WTC11 (cell line): ENCODE data around the gene RTEL1. TPM values are rescaled to one million over a fixed set of nuclear protein-coding genes. Genes with fewer than 3 reads are reported as not detected.

Source experiments
- ATAC-seq: fragments of 200-7000 bp; cut with Tn5 transposase; 2 replicates; pipeline ENCODE4 v1.10.0; 2021; ENCODE audit warnings: mild to moderate bottlenecking, moderate library complexity
- CTCF ChIA-PET: fragments of 300-600 bp; sonication (Branson Sonifier 250); formaldehyde crosslinking; loops from one replicate; lab custom pipeline; 2021; ENCODE audit warnings: antibody characterized with exemption; lab: Charles Lee
- POLR2A ChIA-PET: fragments of 350-600 bp; sonication (Branson Sonifier 250); formaldehyde crosslinking; loops from one replicate; lab custom pipeline; 2021; ENCODE audit warnings: antibody characterized with exemption; lab: Charles Lee
- DNase-seq: peaks from one replicate; pipeline ENCODE4 v3.0.0; 2021; ENCODE audit warnings: low spot score
- H3K27ac Mint-ChIP-seq: 2 replicates; pipeline ENCODE4 v1.8.0; 2021; ENCODE audit warnings: mixed read lengths
- H3K27me3 Mint-ChIP-seq: 2 replicates; pipeline ENCODE4 v1.8.0; 2021; ENCODE audit warnings: low read depth, mild to moderate bottlenecking, moderate library complexity, mixed read lengths
- H3K36me3 Mint-ChIP-seq: 2 replicates; pipeline ENCODE4 v1.8.0; 2021; ENCODE audit warnings: mixed read lengths
- H3K4me1 Mint-ChIP-seq: 2 replicates; pipeline ENCODE4 v1.8.0; 2022; ENCODE audit warnings: mixed read lengths
- H3K4me3 Mint-ChIP-seq: 2 replicates; pipeline ENCODE4 v1.8.0; 2021; ENCODE audit warnings: mild to moderate bottlenecking, moderate library complexity, mixed read lengths
- H3K9me3 Mint-ChIP-seq: 2 replicates; pipeline ENCODE4 v1.8.0; 2021; ENCODE audit warnings: mixed read lengths
- FOXJ3 ChIP-seq: sonication (generic); formaldehyde crosslinking; IDR thresholded peaks from 2 replicates; pipeline ENCODE4 v1.9.0; 2021; ENCODE audit warnings: missing genetic modification reagents, mild to moderate bottlenecking, borderline replicate concordance
- FOXK1 ChIP-seq: sonication (generic); formaldehyde crosslinking; IDR thresholded peaks from 2 replicates; pipeline ENCODE4 v1.8.0; 2022; ENCODE audit warnings: mild to moderate bottlenecking, moderate library complexity, missing genetic modification reagents
- HMGA2 ChIP-seq: fragments of 250-450 bp; sonication (Bioruptor Pico); IDR thresholded peaks from 2 replicates; pipeline ENCODE4 v1.4.0; 2021; ENCODE audit warnings: mild to moderate bottlenecking, moderate library complexity
- KAT7 ChIP-seq: sonication (generic); formaldehyde crosslinking; IDR thresholded peaks from 2 replicates; pipeline ENCODE4 v1.8.1; 2023; ENCODE audit warnings: missing genetic modification reagents, mild to moderate bottlenecking, borderline replicate concordance
- MYBL2 ChIP-seq: sonication (generic); formaldehyde crosslinking; IDR thresholded peaks from 2 replicates; pipeline ENCODE4 v1.8.1; 2023; ENCODE audit warnings: mild to moderate bottlenecking, moderate library complexity, missing genetic modification reagents
- NFATC4 ChIP-seq: fragments of 250-450 bp; sonication (Bioruptor Pico); IDR thresholded peaks from 2 replicates; pipeline ENCODE4 v1.9.0; 2021; ENCODE audit warnings: mild to moderate bottlenecking
- NR1H2 ChIP-seq: sonication (generic); formaldehyde crosslinking; IDR thresholded peaks from 2 replicates; pipeline ENCODE4 v1.9.0; 2021; ENCODE audit warnings: mild to moderate bottlenecking, moderate library complexity, missing genetic modification reagents
- RELA ChIP-seq: sonication (generic); formaldehyde crosslinking; IDR thresholded peaks from 2 replicates; pipeline ENCODE4 v1.8.1; 2022; ENCODE audit warnings: missing genetic modification reagents, mild to moderate bottlenecking, borderline replicate concordance
- SMAD3 ChIP-seq: sonication (generic); formaldehyde crosslinking; IDR thresholded peaks from 2 replicates; pipeline ENCODE4 v1.8.0; 2022; ENCODE audit warnings: missing genetic modification reagents, mild to moderate bottlenecking, borderline replicate concordance
- TP53 ChIP-seq: sonication (generic); formaldehyde crosslinking; IDR thresholded peaks from 2 replicates; pipeline ENCODE4 v1.8.1; 2023; ENCODE audit warnings: mild to moderate bottlenecking, missing genetic modification reagents
- ZBTB21 ChIP-seq: sonication (generic); formaldehyde crosslinking; IDR thresholded peaks from 2 replicates; pipeline ENCODE4 v1.8.1; 2023; ENCODE audit warnings: mild to moderate bottlenecking, missing genetic modification reagents, borderline replicate concordance
- total RNA-seq: library from RNA; stranded (reverse); gene quantifications from 3 replicates; pipeline ENCODE4 v1.2.3, GENCODE V29; 2021
- TF ChIP-seq, protein P1 (sequence below): fragments of 250-450 bp; sonication (Bioruptor Pico); IDR thresholded peaks from 2 replicates; pipeline ENCODE4 v1.8.0; 2021; ENCODE audit warnings: mild to moderate bottlenecking
- TF ChIP-seq, protein P2 (sequence below): sonication (generic); formaldehyde crosslinking; IDR thresholded peaks from 2 replicates; pipeline ENCODE4 v1.8.1; 2023; ENCODE audit warnings: mild to moderate bottlenecking, missing genetic modification reagents, borderline replicate concordance
- TF ChIP-seq, protein P3 (sequence below): sonication (generic); formaldehyde crosslinking; IDR thresholded peaks from 2 replicates; pipeline ENCODE4 v1.8.1; 2022; ENCODE audit warnings: mild to moderate bottlenecking, moderate library complexity, missing genetic modification reagents
- TF ChIP-seq, protein P4 (sequence below): sonication (generic); formaldehyde crosslinking; IDR thresholded peaks from 2 replicates; pipeline ENCODE4 v1.8.0; 2023; ENCODE audit warnings: missing genetic modification reagents, mild to moderate bottlenecking, borderline replicate concordance
- TF ChIP-seq, protein P5 (sequence below): sonication (generic); formaldehyde crosslinking; conservative IDR thresholded peaks from 2 replicates; pipeline ENCODE4 v1.8.1; 2023; ENCODE audit warnings: mild to moderate bottlenecking, low read depth, missing genetic modification reagents, moderate library complexity
- TF ChIP-seq, protein P6 (sequence below): sonication (generic); formaldehyde crosslinking; IDR thresholded peaks from 2 replicates; pipeline ENCODE4 v1.8.0; 2023; ENCODE audit warnings: mild to moderate bottlenecking, missing genetic modification reagents
- TF ChIP-seq, protein P7 (sequence below): fragments of 250-450 bp; sonication (Bioruptor Pico); IDR thresholded peaks from 2 replicates; pipeline ENCODE4 v1.9.0; 2021; ENCODE audit warnings: moderate library complexity, mild to moderate bottlenecking, inconsistent platforms, borderline replicate concordance

RTEL1 gene
- total RNA-seq, 1 experiment from 2014 or later: 44.9 TPM

DNA sequence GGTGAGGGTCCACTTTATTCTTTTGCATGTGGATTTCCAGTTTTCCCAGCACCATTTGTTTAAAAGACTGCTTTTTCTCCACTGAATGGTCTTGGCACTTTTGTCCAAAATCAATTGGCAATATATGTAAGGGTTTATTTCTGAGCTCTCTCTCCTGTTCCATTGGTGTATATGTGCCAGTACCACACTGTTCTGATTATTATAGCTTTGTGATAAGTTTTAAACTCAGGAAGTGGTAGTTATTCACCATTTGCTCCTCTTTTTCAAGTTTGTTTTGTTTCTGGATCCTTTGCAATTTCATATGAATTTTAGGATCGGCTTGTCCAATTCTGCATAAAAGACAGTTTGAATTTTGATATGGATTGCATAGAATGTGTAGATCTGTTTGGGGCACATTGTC lies 54.1 kb downstream of the RTEL1 start (continued):
- TF ChIP-seq SMAD3 (CRISPR knock-in tag) (no peak), MYBL2 (no peak), ZBTB21 (CRISPR knock-in tag) (no peak), KAT7 (CRISPR knock-in tag) (no peak)
- TF ChIP-seq, protein P1, sequence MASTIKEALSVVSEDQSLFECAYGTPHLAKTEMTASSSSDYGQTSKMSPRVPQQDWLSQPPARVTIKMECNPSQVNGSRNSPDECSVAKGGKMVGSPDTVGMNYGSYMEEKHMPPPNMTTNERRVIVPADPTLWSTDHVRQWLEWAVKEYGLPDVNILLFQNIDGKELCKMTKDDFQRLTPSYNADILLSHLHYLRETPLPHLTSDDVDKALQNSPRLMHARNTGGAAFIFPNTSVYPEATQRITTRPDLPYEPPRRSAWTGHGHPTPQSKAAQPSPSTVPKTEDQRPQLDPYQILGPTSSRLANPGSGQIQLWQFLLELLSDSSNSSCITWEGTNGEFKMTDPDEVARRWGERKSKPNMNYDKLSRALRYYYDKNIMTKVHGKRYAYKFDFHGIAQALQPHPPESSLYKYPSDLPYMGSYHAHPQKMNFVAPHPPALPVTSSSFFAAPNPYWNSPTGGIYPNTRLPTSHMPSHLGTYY: no peak
- TF ChIP-seq, protein P2, sequence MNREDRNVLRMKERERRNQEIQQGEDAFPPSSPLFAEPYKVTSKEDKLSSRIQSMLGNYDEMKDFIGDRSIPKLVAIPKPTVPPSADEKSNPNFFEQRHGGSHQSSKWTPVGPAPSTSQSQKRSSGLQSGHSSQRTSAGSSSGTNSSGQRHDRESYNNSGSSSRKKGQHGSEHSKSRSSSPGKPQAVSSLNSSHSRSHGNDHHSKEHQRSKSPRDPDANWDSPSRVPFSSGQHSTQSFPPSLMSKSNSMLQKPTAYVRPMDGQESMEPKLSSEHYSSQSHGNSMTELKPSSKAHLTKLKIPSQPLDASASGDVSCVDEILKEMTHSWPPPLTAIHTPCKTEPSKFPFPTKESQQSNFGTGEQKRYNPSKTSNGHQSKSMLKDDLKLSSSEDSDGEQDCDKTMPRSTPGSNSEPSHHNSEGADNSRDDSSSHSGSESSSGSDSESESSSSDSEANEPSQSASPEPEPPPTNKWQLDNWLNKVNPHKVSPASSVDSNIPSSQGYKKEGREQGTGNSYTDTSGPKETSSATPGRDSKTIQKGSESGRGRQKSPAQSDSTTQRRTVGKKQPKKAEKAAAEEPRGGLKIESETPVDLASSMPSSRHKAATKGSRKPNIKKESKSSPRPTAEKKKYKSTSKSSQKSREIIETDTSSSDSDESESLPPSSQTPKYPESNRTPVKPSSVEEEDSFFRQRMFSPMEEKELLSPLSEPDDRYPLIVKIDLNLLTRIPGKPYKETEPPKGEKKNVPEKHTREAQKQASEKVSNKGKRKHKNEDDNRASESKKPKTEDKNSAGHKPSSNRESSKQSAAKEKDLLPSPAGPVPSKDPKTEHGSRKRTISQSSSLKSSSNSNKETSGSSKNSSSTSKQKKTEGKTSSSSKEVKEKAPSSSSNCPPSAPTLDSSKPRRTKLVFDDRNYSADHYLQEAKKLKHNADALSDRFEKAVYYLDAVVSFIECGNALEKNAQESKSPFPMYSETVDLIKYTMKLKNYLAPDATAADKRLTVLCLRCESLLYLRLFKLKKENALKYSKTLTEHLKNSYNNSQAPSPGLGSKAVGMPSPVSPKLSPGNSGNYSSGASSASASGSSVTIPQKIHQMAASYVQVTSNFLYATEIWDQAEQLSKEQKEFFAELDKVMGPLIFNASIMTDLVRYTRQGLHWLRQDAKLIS (CRISPR knock-in tag): no peak
- TF ChIP-seq, protein P3, sequence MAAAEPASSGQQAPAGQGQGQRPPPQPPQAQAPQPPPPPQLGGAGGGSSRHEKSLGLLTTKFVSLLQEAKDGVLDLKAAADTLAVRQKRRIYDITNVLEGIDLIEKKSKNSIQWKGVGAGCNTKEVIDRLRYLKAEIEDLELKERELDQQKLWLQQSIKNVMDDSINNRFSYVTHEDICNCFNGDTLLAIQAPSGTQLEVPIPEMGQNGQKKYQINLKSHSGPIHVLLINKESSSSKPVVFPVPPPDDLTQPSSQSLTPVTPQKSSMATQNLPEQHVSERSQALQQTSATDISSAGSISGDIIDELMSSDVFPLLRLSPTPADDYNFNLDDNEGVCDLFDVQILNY (CRISPR knock-in tag): no peak

DNA sequence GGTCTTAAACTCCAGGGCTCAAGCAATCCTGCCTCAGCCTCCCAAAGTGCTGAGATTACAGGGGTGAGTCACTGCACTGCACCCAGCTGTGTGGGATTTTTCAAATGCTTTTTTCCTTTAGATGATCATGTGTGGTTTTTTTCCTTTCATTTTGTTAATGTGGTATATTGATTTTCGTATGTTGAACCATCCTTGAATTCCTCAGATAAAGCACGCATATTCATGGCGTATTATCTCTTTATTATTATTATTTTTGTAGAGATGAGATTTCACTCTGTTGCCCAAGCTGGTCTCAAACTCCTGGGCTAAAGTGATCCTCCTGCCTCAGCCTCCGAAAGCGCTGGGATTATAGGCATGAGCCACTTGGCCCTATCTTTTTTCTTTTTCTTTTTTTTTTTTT lies 56.7 kb downstream of the RTEL1 start:
- H3K4me3 Mint-ChIP-seq: no peak overlapping the region
- CTCF ChIA-PET: no interaction called here
- no peaks in the 10 kb centered on the region for H3K4me1 Mint-ChIP-seq
- H3K36me3 Mint-ChIP-seq: peaks cover 62% of the 10 kb centered on the region
- H3K9me3 Mint-ChIP-seq: no peaks in the 10 kb centered on the region
- POLR2A ChIA-PET: interaction anchor here (0.7 kb wide), 1 partner anchor 169 kb away, joined by 4 read pairs; no protein-coding TSS in a partner anchor
- DNase-seq: no peak
- H3K27ac Mint-ChIP-seq: no peak overlapping the region
- H3K27me3 Mint-ChIP-seq: no peaks in the 10 kb centered on the region
- no peak for ATAC-seq
- no peak for TF ChIP-seq FOXK1 (CRISPR knock-in tag)
- TF ChIP-seq, protein P4, sequence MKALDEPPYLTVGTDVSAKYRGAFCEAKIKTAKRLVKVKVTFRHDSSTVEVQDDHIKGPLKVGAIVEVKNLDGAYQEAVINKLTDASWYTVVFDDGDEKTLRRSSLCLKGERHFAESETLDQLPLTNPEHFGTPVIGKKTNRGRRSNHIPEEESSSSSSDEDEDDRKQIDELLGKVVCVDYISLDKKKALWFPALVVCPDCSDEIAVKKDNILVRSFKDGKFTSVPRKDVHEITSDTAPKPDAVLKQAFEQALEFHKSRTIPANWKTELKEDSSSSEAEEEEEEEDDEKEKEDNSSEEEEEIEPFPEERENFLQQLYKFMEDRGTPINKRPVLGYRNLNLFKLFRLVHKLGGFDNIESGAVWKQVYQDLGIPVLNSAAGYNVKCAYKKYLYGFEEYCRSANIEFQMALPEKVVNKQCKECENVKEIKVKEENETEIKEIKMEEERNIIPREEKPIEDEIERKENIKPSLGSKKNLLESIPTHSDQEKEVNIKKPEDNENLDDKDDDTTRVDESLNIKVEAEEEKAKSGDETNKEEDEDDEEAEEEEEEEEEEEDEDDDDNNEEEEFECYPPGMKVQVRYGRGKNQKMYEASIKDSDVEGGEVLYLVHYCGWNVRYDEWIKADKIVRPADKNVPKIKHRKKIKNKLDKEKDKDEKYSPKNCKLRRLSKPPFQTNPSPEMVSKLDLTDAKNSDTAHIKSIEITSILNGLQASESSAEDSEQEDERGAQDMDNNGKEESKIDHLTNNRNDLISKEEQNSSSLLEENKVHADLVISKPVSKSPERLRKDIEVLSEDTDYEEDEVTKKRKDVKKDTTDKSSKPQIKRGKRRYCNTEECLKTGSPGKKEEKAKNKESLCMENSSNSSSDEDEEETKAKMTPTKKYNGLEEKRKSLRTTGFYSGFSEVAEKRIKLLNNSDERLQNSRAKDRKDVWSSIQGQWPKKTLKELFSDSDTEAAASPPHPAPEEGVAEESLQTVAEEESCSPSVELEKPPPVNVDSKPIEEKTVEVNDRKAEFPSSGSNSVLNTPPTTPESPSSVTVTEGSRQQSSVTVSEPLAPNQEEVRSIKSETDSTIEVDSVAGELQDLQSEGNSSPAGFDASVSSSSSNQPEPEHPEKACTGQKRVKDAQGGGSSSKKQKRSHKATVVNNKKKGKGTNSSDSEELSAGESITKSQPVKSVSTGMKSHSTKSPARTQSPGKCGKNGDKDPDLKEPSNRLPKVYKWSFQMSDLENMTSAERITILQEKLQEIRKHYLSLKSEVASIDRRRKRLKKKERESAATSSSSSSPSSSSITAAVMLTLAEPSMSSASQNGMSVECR (CRISPR knock-in tag): no peak
- no peak for TF ChIP-seq HMGA2 (CRISPR knock-in tag)
- TF ChIP-seq, protein P5, sequence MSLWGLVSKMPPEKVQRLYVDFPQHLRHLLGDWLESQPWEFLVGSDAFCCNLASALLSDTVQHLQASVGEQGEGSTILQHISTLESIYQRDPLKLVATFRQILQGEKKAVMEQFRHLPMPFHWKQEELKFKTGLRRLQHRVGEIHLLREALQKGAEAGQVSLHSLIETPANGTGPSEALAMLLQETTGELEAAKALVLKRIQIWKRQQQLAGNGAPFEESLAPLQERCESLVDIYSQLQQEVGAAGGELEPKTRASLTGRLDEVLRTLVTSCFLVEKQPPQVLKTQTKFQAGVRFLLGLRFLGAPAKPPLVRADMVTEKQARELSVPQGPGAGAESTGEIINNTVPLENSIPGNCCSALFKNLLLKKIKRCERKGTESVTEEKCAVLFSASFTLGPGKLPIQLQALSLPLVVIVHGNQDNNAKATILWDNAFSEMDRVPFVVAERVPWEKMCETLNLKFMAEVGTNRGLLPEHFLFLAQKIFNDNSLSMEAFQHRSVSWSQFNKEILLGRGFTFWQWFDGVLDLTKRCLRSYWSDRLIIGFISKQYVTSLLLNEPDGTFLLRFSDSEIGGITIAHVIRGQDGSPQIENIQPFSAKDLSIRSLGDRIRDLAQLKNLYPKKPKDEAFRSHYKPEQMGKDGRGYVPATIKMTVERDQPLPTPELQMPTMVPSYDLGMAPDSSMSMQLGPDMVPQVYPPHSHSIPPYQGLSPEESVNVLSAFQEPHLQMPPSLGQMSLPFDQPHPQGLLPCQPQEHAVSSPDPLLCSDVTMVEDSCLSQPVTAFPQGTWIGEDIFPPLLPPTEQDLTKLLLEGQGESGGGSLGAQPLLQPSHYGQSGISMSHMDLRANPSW (CRISPR knock-in tag): no peak
- no peak for TF ChIP-seq ZBTB21 (CRISPR knock-in tag)
- no peak for TF ChIP-seq FOXJ3 (CRISPR knock-in tag)
- no peak for TF ChIP-seq NFATC4 (CRISPR knock-in tag)
- TF ChIP-seq, protein P6, sequence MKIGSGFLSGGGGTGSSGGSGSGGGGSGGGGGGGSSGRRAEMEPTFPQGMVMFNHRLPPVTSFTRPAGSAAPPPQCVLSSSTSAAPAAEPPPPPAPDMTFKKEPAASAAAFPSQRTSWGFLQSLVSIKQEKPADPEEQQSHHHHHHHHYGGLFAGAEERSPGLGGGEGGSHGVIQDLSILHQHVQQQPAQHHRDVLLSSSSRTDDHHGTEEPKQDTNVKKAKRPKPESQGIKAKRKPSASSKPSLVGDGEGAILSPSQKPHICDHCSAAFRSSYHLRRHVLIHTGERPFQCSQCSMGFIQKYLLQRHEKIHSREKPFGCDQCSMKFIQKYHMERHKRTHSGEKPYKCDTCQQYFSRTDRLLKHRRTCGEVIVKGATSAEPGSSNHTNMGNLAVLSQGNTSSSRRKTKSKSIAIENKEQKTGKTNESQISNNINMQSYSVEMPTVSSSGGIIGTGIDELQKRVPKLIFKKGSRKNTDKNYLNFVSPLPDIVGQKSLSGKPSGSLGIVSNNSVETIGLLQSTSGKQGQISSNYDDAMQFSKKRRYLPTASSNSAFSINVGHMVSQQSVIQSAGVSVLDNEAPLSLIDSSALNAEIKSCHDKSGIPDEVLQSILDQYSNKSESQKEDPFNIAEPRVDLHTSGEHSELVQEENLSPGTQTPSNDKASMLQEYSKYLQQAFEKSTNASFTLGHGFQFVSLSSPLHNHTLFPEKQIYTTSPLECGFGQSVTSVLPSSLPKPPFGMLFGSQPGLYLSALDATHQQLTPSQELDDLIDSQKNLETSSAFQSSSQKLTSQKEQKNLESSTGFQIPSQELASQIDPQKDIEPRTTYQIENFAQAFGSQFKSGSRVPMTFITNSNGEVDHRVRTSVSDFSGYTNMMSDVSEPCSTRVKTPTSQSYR (CRISPR knock-in tag): no peak
- TF ChIP-seq TP53 (CRISPR knock-in tag): no peak
- no peak for TF ChIP-seq RELA (CRISPR knock-in tag)
- TF ChIP-seq, protein P7, sequence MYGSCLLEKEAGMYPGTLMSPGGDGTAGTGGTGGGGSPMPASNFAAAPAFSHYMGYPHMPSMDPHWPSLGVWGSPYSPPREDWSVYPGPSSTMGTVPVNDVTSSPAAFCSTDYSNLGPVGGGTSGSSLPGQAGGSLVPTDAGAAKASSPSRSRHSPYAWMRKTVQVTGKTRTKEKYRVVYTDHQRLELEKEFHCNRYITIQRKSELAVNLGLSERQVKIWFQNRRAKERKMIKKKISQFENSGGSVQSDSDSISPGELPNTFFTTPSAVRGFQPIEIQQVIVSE (CRISPR knock-in tag): no peak
- no peak for TF ChIP-seq NR1H2 (CRISPR knock-in tag)
